GM18508 (cell line): Measurements from ENCODE around the gene RNF144B.

Experiments
- ATAC-seq: cut with Tn5 transposase; IDR thresholded peaks from one replicate; pipeline ENCODE4 v1.9.1; 2021; ENCODE audit warnings: moderate number of reproducible peaks; ENCODE audit not compliant: insufficient read depth, unreplicated experiment

The RNF144B gene

GRCh38 chr6:18503593-18504231 lies 116.6 kb downstream of the RNF144B start:
- ATAC-seq: peak; percentile 71

- ATAC-seq: no peak
These were observed 117.1 kb downstream of the RNF144B start for GRCh38 chr6:18504232-18504596.

GRCh38 chr6:18506382-18507017 lies 119.3 kb downstream of the RNF144B start:
- no peak for ATAC-seq

- ATAC-seq: no peak
These were observed 119.9 kb downstream of the RNF144B start for GRCh38 chr6:18507018-18507415.

- no peak for ATAC-seq
These were observed 120.4 kb downstream of the RNF144B start for GRCh38 chr6:18507561-18507960.

- ATAC-seq: no peak
These were observed 122.9 kb downstream of the RNF144B start for GRCh38 chr6:18509871-18510643.

- ATAC-seq: no peak
These were observed 123.5 kb downstream of the RNF144B start for GRCh38 chr6:18510644-18511033.

GRCh38 chr6:18511211-18511610 lies 124.1 kb downstream of the RNF144B start:
- no peak for ATAC-seq

GRCh38 chr6:18513253-18513798 lies 126.2 kb downstream of the RNF144B start:
- no peak for ATAC-seq

GRCh38 chr6:18514180-18514579 lies 127.0 kb downstream of the RNF144B start:
- no peak for ATAC-seq

- ATAC-seq: no peak
These were observed 128.6 kb downstream of the RNF144B start for GRCh38 chr6:18515767-18516166.
